Cardiac septum (tissue), 1 donor: ENCODE data around the gene THPO. TPM values are rescaled to one million over a fixed set of nuclear protein-coding genes. Genes with fewer than 3 reads are reported as not detected.

ENCODE experiments used
- DNase-seq: peaks from one replicate; pipeline ENCODE4 v3.0.0-alpha.2; 2020; ENCODE audit warnings: low spot score
- intact Hi-C: fragments of 100-400 bp; cut with DNase I; formaldehyde crosslinking; loops from one replicate; pipeline ENCODE4 v1.14.0; 2022
- long read RNA-seq: library from polyadenylated mRNA; unstranded; transcript quantifications from one replicate; pipeline ENCODE4 v2.0.0, GENCODE V29; 2021
- total RNA-seq: library from RNA; stranded (reverse); fragmentation: NEBNext Ultra II Directional; extraction: Animal tissue kit (Norgen Biotek cat#: 25700); gene quantifications from one replicate; pipeline ENCODE4 v1.2.1, GENCODE V29; 2021
- donor health status: DM: no; HTN: no; CAD: no.

The THPO gene
- 0.48 TPM for total RNA-seq
- long read RNA-seq, result 0 reads

GRCh38 chr3:184377882-184378445, at the start of gene THPO:
TSS of gene THPO (minus strand) at chr3:184378207. CDS start at chr3:184376259, 1,948 bp downstream.
- DNase-seq, result peak; percentile 74
- intact Hi-C loops, result no loop called here

GRCh38 chr3:184426691-184427141, 48.7 kb upstream of the THPO start:
- intact Hi-C loops, result no loop called here
- DNase-seq, result no peak

GRCh38 chr3:184423561-184423960, 45.6 kb upstream of the THPO start:
- intact Hi-C loops, result no loop called here
- peak; percentile 12 for DNase-seq

GRCh38 chr3:184419171-184419570, 41.2 kb upstream of the THPO start:
- intact Hi-C loops, result loop anchor here (5.0 kb wide), 3 partner anchors 47 to 123 kb away; no protein-coding TSS in a partner anchor
- DNase-seq, result peak; percentile 38

- intact Hi-C loops, result loop anchor here (5.0 kb wide), 3 partner anchors 45 to 125 kb away; no protein-coding TSS in a partner anchor
- DNase-seq, result peak; percentile 76
These were observed 39.8 kb upstream of the THPO start for GRCh38 chr3:184417619-184418327.

GRCh38 chr3:184415203-184415490, 37.1 kb upstream of the THPO start:
- intact Hi-C loops, result loop anchor here (5.0 kb wide), 3 partner anchors 43 to 127 kb away; no protein-coding TSS in a partner anchor
- no peak for DNase-seq

GRCh38 chr3:184414418-184415202, 36.6 kb upstream of the THPO start:
- DNase-seq, result peak; percentile 9
- intact Hi-C loops, result loop anchor here (5.0 kb wide), 3 partner anchors 42 to 128 kb away; no protein-coding TSS in a partner anchor

- intact Hi-C loops, result no loop called here
- DNase-seq, result peak; percentile 47
These were observed 32.0 kb upstream of the THPO start for GRCh38 chr3:184409946-184410500.

- DNase-seq, result peak; percentile 33
- intact Hi-C loops, result no loop called here
These were observed 31.4 kb upstream of the THPO start for GRCh38 chr3:184409331-184409926.

GRCh38 chr3:184405075-184406030, 27.3 kb upstream of the THPO start:
- intact Hi-C loops, result no loop called here
- DNase-seq, result no peak

- intact Hi-C loops, result no loop called here
- DNase-seq, result no peak
These were observed 21.4 kb upstream of the THPO start for GRCh38 chr3:184399410-184399809.

- DNase-seq, result no peak
- intact Hi-C loops, result no loop called here
These were observed 17.3 kb upstream of the THPO start for GRCh38 chr3:184395320-184395660.

GRCh38 chr3:184391266-184391665, 13.3 kb upstream of the THPO start:
- DNase-seq, result no peak
- intact Hi-C loops, result no loop called here

- intact Hi-C loops, result no loop called here
- no peak for DNase-seq
These were observed 12.0 kb upstream of the THPO start for GRCh38 chr3:184389935-184390528.

- intact Hi-C loops, result no loop called here
These were observed 11.4 kb upstream of the THPO start for GRCh38 chr3:184389384-184389783.

GRCh38 chr3:184388936-184389230, 10.9 kb upstream of the THPO start:
- intact Hi-C loops, result no loop called here

More at GRCh38 chr3:184389384-184389783, 11.4 kb upstream of the THPO start:
- no peak for DNase-seq

GRCh38 chr3:184388164-184388935, 10.3 kb upstream of the THPO start:
- no peak for DNase-seq
- intact Hi-C loops, result no loop called here

More at GRCh38 chr3:184388936-184389230, 10.9 kb upstream of the THPO start:
- no peak for DNase-seq
